Activated CD4-positive, alpha-beta T cell treated with anti-CD3 and anti-CD28 coated beads for 48 hours (primary cell): ENCODE results near the gene EYS.
"Not testable (repeated sequence)": the region's sequence is repeated elsewhere in the genome, so short reads cannot be mapped to it uniquely, and the experiment has no call there.

Experiments
- DNase-seq: peaks from one replicate; pipeline ENCODE4 v3.0.0-alpha.2; 2020

The EYS gene

DNA sequence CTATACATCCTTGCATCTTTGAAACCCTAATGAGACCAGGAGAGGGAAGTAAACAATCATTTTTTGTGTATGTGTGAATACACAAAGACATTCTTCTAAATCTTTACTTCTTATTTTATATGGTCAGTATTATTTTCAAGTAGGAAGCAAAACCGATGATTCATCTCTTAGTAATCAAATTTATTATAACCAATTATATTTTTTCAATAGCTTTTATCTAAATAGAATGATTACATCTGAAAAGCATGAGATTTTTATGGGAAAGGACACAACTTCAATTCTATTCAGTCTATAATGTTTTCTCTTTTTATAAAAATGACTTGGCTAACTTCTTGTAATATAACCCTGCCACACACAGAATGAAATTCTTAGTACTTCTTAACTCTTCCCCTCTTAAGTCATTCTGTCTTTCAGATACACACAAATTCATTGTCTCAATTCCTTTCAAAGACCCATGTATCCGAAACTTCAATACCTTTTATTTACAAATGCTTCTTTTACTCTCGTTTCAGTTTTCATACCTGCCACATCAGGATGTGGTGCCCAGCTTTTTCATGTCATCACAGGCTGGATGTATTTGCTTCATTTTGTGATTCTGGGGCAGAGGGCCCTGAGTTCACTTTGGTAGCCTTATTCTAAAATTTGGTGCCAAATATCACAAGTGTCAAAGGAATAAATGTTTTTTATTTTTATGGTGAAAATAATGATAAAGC is 1844.4 kb downstream of the EYS start:
- no peak for DNase-seq

DNA sequence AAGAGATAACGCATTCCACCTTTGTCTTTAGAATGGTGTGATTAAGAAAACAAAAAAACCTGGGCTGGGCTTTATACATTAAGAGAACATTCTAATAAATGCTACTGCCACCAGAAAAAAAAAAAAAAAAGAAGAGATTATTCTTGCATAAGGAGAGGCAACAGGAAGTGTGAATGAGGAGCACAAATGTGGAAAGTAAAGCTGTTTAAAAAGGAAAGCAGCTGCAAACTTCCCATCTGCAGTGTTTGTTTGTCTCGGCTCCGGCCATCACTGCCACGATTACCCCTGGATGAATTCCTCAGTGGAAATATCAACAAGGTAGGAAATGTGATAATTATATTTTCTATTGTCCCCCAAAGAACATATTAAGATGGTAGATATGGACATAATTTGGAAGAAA is 1847.5 kb downstream of the EYS start:
- no peak for DNase-seq

DNA sequence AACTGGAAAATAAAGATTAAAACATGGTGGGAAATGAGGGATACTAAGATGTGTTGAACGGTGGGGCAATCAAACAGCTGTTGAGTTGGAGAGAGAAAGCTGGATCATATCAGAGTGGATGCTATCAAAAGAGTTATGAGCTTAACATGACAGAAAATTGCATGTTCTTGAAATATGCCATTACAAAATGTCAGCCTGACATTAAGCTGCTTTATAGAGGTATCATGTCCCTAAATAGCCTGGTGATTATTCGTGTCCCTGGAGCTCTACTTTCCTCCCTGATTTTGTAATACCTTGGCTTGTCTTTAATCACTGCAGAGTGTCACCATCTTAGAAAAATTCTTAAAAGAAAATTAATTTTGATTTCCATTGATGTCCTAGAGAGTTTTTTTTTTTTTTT is 1848.3 kb downstream of the EYS start:
- no peak for DNase-seq

DNA sequence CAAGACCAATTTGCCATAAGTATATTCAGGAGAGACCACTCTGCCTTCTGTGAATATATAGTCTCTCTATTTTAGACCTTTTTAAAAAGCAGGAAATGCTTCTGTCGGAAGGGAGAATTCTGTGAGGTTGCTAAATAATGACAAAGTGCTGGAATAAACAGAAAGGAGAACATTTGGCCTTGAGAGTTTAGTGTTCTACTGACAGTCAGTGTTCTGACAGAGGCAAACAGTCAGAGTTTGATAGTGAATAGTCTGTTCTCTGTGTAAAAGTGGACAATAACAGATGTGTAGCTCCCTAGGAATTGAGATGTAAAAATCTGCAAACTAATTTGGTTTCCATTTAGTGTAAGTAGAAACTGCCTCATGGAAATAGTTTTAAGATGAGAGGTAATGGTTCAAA is 1850.8 kb downstream of the EYS start:
- no peak for DNase-seq

DNA sequence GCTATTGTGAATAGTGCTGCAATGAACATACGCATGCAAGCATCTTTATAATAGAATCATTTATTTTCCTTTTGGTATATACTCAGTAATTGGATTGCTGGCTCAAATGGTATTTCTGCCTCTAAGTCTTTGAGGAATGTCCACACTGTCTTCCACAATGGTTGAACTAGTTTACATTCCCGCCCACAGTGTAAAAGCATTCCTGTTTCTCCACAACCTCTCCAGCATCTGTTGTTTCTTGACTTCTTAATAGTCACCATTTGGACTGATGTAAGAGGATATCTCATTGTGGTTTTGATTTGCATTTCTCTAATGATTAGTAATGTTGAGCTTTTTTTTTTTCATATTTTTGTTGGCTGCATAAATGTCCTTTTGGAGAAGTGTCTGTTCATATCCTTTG is 1862.7 kb downstream of the EYS start:
- no peak for DNase-seq

DNA sequence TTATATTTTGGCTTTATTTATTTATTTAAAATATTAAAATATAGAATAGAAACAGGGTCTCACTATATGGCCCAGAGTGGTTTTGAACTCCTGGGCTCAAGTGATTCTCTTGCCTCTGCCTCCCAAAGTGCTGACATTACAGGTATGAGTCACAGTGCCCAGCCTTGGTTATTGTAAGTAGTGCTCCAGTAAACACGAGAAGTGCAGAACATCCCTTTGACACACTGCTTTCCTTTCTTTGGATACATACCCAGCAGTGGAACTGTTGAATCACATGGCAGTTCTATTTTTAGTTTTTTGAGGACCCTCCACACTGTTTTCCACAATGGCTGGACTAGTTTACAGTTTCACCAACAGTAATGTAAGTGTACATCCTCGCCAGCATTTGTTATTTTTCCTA is 1867.5 kb downstream of the EYS start:
- DNase-seq = no peak

DNA sequence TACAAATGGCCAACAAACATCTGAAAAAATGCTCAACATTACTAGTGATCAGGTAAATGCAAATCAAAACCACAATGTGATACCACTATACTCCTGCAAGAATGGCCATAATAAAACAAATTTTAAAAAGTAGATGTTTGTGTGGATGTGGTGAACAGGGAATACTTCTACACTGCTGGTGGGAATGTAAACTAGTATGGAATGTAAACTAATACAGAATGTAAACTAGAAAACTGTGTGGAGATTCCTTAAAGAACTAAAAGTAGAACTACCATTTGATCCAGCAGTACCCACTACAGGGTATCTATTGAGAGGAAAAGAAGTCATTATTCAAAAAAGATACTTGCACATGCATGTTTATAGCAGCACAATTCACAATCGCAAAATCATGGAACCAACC is 1878.3 kb downstream of the EYS start:
- DNase-seq = not testable (repeated sequence)

DNA sequence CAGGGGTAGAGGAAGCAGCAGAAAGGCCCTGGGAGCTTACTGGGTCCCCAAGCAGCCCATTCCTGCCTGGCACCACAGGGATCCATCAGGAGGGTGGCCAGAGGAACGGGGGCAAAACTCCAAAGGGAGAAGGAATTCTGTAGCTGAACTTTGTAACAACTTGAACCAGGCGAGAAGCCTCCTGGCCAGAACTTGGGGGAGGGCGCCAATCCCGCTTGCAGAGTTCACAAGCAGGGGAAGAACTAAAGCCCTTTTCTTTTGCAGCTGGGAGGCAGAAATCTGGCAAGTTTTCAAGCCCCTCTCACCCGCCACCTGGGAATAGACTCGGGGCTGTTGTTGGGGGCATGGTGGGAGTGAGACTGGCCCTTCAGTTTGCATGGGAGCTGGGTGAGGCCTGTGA is 1882.3 kb downstream of the EYS start:
- no peak for DNase-seq

DNA sequence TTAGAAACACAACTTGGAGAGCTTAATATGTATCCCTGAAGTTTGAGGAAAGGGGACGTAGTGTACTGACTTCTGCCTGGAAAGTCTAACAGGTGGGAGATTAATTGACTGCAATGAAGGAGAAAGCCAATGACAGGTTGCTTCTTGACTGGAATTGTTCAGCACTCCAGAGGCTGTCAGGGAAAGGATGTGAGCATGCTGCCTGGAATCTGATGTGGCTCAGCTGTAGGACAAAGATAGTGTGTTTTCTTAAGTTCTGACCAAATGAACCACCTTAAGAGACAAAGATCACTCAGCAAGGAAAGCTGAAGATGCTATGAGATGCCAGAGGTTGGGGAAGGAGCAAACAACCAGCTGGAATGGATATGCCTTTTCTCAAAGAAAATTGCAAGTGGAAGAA is 1885.6 kb downstream of the EYS start:
- no peak for DNase-seq

DNA sequence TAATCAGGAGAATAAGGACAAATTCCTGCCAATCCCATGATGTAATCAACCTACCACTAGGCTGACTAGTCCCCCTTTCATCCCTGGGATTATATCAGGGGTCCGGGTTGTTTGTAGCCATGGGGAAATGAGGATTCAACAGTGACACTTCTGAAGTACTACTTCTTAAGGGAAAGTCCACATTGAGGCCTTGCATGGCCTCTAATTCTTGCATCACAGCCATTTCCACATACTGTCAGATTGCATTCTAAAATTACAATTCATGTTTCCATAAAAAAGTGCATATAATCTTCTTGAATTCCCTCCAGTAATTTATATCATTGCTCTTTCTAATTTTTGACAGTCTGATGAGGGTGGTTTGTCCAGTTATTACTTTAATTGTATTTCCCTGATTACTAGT is 1887.2 kb downstream of the EYS start:
- DNase-seq = no peak

DNA sequence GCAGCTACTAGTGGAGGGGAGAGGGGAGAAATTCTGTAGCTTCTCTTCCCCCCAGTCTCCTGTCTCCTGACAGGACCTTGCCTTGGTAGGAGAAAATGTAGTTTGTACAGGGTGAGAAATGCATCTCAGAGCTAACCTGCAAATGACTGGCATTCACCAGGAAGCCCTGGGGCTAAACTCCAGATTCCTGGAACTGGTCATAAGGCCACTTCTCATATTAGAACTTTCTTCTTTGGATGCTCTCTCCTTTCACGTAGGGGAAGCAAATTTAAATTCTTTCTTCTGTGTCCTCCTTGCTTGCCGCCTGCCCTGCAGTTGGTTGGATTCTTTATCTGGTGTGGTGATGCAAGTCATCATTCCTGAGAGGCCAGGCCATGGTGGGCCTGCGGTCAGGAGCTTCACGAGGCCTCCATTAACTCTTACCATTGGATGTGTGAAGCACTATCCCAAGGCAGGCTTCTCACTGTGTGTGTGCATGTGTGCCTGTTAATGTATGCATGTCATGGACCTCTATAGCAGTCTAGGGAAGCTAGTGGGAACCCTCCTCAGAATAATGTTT is 1889.5 kb downstream of the EYS start:
- DNase-seq = no peak

DNA sequence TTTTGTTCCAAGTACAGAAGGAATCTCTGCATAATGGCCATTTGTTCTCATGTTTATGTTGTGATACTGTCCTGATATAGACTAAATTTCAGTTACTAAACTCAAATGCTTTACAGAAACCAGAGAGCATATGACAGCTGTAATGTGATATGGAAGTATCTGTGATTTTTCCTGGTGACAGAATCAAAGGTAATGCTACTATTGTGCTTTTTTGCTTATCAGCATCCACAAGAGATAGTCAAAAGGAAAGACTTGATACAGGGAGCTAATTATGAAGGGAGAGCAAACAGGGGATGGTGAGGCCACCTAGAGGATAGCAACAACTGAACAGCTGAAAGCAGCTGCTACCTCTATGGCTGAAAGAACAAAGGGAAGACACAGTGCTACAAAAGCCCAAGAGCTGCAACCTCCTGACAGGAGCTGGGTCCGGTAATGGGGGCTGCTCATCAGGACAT is 1890.0 kb downstream of the EYS start:
- DNase-seq = no peak

DNA sequence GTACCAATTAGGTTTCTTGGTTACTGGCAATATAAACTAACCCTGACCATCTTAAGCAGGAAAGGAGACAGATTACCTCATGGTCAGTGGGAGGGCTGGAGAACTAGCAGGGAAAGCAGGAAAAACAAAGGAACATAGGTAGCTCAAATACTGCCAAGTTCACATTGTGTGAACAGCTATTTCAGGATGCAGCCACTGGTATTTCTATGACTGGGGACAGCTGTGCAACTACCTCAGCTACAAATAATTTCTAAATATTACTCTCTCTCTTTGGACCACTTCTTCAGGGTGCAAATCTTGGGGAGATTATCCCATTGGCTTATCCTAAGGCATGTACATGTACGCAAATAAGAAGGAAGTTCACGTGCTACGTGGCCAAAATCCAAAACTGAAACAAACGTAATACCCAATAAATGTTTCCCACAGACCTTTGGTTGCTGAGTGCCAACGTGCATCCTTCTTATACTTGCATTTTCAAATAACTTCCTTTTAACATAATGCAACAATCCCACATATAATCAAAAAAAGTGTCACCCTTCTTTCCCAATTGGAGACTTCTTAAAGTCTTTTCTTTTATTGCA is 1890.5 kb downstream of the EYS start:
- DNase-seq = no peak

DNA sequence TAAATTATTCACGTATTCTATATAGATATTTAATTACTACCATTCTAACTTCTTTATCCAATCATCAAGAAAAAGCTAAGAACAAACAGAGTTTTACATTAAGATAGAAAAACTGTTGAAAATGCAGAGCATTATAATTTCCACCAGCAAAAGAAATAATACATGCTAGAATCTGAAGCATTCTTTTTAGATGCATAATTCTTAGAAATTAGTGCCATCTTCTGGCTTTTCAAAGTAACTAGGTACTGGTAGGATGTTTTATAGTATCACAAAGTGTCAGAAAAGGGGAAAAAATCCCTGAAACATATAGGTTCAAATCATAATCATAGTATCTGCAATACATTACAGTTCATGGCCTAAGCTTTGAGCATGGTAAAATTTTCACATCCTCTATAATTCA is 1892.6 kb downstream of the EYS start:
- DNase-seq = no peak

DNA sequence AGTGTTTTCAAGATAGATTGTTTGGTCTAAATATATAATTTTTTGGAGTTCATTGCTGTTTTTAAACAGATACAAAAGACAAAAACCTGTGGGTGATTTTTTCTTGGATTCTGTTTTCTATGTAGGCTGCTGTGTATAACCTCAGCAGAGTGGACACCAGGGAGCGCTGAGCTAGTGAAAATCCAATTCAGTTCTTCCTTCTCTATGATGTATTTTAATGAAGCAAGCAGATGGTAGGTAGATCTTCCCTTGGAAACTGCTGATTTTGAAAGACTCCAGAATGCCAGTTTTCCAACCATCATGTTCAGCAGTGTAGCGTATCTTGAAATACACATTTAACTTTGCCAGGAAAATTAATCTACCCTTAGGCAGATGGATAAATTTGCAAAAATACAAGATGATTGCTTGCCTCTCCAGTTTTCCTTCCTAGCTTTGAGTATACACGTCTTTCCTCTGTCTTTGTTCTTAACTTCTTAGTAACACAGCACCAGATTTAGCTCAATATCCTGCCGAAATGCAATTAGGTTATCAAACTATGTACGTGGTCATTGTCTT is 1893.4 kb downstream of the EYS start:
- no peak for DNase-seq

DNA sequence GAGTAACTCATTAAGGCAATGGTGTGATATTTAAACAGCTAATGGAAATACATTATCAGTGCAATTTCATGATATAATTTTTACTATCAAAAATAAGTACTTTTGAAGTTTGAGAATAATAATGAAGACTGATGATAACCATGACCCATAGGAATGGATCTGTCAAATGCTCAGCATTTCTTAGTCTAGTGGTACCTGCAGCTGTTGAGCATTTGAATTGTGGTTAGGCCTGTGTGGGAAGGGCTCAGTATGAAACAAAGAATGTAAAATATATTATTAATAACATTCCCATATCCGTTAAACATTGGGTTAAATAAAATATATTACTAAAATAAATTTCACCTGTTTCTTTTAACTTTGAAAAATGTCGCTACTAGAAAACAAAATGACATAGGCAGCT is 1898.5 kb downstream of the EYS start:
- no peak for DNase-seq

DNA sequence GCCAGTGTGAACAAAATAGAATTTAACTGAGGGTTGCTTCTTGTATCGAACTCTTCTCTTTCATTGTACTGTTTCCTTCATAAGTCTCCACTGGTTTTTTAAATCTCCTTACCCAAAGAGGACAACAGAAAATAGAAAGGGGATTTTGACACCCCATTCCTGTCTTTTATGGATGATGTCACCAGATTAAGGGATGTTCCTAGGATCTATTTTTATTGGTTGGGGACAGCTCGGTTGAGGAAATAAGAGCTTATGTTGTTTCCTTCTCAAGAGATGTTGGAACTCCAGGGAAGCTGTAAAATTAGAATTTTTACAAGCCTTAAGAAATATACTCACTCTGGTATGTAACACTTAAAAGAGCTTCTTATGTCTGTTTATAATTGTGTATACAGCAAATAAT is 1900.0 kb downstream of the EYS start:
- no peak for DNase-seq

DNA sequence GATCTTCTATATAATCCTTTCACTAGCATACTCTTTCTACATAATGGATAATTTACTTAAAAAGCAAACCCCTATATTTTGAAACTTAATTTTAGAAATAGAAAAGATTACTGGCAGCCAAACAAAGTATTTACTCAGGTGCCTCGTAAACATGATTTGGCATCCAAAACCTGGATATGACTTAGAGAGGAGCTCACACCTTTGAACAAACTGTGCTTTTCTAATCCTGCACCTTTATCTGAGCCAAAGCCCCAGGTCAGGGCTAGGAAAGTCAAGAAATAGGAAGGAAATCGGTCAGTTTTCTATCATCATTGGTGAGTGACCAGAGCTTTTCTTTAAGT is 1900.5 kb downstream of the EYS start:
- DNase-seq = no peak

DNA sequence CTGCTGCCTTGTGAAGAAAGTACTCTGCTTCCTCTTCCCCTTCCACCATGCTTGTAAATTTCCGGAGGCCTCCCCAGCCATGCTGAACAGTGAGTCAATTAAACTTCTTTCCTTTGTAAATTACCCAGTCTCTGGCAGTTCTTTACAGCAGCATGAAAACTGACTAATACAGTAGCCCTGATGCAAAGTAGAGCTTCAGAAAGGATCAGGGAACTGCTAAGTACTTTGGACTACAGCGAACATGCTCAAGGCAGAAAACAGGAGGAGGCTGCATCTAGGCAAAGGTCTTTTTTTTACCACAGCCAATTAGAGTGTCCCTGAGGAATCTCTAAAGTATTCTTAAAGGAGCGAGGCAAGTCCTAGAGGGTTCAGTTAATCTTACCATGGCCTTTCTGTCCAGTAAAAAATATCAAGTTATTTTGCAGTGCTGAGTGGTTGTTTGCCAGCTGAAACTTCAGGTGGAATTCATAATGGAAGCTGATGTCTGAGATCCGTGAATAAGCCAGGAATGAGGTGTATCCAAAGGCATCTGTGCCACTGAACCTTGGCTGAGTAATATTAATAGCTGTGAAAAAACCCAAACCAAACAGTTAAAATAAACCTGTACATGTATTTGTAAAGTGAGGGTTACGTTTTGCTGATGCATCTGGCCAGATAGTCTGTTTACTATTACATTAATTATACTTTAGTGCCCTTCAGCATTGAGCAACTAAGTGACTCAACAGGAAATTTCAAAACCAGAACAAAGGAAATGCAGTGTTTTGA is 1901.0 kb downstream of the EYS start:
- DNase-seq = no peak

DNA sequence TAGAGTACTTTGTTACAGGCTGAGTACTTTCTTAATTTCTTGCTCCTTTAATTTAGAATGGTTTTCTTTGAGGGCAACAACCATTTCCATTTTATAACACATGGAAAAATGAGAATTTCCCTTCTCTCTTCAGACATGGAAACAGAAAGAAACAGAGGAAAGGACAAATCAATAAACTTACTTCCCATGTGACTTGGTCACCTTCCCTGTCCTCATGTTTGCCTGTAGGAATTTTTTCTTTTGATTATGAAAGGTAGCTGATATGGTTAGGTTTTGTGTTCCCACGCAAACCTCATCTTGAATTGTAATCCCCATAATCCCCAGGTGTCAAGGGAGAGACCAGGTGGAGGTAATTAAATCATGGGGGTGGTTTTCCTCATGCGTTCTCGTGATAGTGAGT is 1901.7 kb downstream of the EYS start:
- no peak for DNase-seq

DNA sequence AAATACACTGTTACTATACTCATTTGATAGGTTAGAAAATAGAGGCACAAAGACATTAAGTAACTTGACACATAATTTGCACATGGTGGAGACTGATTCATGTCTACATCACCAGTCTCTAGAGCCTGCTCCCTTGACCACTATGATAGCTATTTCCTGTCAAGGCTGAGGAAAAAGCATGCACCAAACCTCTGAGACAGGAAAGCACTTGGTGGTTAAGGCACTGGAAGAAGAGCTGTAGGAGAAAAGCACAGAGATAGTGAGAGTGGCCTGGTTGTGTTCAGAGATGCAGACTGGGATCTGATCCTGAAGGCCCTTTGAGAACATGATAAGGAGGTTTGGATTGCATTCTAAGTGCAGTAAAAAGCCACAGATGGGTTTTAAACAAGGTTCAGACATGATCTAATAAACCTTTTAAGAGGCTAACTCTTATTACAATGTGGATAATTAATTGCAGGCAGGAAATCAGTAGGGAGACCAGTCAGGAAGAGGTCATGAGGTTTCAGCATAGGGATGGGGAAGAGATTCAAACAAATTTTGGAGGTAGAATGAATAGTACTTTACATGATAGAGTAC is 1902.6 kb downstream of the EYS start:
- DNase-seq = no peak

DNA sequence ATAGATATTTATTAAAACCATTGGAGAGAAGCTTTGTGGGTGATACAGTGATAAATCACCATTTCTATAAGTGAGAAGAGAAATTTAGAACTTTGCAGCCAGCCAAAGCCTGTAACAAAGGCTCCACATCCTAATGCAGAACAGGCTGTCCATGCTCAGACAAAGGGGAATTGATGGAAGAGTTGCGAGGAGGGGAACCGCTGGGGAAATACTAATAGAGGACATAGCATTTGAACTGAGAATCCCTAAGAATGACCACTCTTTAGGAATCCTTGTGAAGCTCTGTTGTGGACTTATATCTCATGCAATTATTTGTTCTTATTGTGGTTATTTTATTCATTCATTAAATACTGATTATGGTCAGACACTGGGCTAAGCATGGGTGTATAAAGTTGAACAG is 1903.7 kb downstream of the EYS start:
- DNase-seq = no peak

DNA sequence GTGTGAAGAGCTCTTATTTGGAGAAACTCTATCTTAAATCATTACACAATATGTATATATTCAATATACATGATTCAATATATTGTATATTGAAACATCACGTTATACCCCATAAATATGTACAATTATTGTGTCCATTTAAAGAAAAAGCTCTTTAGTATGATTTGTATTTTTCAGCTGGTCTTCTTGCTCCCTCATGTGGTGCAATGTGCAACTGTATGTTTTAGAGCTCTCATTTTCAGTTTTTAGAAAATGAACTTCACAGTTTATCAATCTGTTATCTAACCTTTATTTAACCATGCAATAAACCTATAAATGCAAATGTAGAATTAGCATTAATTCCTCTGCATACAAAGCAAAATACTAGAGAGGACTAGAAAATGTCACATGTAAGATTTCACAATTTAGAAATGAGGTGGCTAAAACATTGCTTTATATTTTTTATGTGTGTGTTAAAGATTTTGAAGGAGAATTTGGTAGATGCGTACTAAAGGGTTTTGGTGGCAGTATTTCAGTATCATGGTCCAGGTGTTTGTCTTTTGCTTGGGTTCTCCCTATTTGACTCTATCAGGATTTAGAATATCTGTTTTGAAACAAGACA is 1904.3 kb downstream of the EYS start:
- no peak for DNase-seq
